NCI-H1436 (cell line): ENCODE data around the gene LTO1.

Source experiments
- DNase-seq: peaks from one replicate; lab custom pipeline; 2025; lab: John Stamatoyannopoulos, UW

Gene LTO1

GRCh38 chr11:69644962-69645675, 30.0 kb downstream of the LTO1 start:
- no peak for DNase-seq

- DNase-seq = no peak
Observed at GRCh38 chr11:69644071-69644961, 30.8 kb downstream of the LTO1 start.

GRCh38 chr11:69643646-69644045, 31.5 kb downstream of the LTO1 start:
- DNase-seq = no peak

- DNase-seq = peak; percentile 68
Observed at GRCh38 chr11:69642913-69643632, 32.1 kb downstream of the LTO1 start.

- DNase-seq = no peak
Observed at GRCh38 chr11:69642549-69642912, 32.6 kb downstream of the LTO1 start.

GRCh38 chr11:69641681-69642548, 33.2 kb downstream of the LTO1 start:
- no peak for DNase-seq

- no peak for DNase-seq
Observed at GRCh38 chr11:69640995-69641581, 34.1 kb downstream of the LTO1 start, which contains the start of gene CCND1. TSS of gene CCND1 (plus strand) at chr11:69641156. CDS start at chr11:69641314, 158 bp downstream.

- no peak for DNase-seq
Observed at GRCh38 chr11:69640260-69640994, 34.7 kb downstream of the LTO1 start.

- no peak for DNase-seq
Observed at GRCh38 chr11:69639831-69640230, 35.3 kb downstream of the LTO1 start.

- peak; percentile 47 for DNase-seq
Observed at GRCh38 chr11:69638941-69639681, 36.0 kb downstream of the LTO1 start.

GRCh38 chr11:69637941-69638871, 36.9 kb downstream of the LTO1 start:
- no peak for DNase-seq

- DNase-seq = no peak
Observed at GRCh38 chr11:69637198-69637940, 37.8 kb downstream of the LTO1 start.

- no peak for DNase-seq
Observed at GRCh38 chr11:69636512-69637197, 38.5 kb downstream of the LTO1 start.

GRCh38 chr11:69635804-69636511, 39.2 kb downstream of the LTO1 start:
- DNase-seq = no peak

GRCh38 chr11:69635195-69635594, 40.0 kb downstream of the LTO1 start:
- no peak for DNase-seq

GRCh38 chr11:69634590-69634989, 40.6 kb downstream of the LTO1 start:
- no peak for DNase-seq

- no peak for DNase-seq
Observed at GRCh38 chr11:69634069-69634468, 41.1 kb downstream of the LTO1 start.
